ENCODE data around the gene SLC9A2.

Gene SLC9A2

DNA sequence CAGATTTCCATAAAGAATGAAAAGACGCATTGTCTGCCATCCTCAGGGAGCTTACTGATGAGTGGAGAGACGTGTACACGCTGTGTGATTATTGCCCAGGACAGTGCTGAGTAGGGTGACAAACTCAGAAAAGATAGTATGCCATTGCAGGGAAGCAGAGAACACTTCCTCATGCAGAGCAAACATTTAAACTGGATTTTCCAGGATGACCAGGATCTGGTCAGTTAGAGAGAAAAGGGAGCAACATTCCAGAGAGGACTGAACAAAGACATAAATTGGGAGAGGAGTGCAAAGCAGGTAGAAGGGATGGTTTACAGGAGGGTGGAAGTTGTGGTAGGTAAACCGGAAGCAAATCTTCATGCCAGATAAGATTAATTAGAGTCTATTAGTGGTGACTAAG, 2.3 kb downstream of the SLC9A2 start:
- no peak for DNase-seq

DNA sequence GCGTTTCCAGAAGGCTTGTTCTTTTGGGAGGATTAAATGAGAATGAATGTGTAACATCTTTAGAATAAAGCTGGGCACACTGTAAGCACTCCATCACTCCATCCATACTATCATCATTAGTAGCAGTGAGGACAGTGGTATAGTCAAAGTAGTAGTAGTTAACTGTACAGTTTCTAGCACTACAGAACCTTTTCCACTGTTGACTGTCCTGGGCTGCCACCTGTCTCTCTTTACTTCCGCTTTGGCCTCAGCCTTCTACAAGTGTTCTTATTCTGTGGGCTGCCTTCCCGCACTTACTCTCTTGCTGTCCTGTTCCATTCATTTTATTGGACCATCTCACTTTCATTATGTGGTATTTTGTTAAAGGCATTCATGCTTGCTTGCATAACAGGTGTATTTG, 3.3 kb downstream of the SLC9A2 start:
- no peak for DNase-seq

DNA sequence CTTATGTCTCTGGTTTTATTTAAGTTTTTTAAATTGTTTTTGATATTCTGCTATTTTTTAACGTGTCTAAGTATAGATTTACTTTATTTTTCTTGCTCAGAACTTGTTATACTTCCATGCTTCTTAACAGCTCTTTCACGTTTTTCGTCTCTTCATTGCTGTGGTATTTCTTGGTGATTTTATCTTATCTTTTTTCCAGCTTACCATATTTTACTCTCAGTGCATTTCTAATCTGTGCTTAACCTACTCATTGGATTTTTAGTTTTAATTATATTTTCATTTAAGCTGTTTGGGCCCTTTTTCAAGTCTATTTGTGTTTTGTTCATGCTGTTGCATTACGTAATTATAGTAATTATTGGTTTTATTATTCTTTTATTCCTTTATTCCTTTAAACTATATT, 11.1 kb downstream of the SLC9A2 start:
- DNase-seq, result no peak

DNA sequence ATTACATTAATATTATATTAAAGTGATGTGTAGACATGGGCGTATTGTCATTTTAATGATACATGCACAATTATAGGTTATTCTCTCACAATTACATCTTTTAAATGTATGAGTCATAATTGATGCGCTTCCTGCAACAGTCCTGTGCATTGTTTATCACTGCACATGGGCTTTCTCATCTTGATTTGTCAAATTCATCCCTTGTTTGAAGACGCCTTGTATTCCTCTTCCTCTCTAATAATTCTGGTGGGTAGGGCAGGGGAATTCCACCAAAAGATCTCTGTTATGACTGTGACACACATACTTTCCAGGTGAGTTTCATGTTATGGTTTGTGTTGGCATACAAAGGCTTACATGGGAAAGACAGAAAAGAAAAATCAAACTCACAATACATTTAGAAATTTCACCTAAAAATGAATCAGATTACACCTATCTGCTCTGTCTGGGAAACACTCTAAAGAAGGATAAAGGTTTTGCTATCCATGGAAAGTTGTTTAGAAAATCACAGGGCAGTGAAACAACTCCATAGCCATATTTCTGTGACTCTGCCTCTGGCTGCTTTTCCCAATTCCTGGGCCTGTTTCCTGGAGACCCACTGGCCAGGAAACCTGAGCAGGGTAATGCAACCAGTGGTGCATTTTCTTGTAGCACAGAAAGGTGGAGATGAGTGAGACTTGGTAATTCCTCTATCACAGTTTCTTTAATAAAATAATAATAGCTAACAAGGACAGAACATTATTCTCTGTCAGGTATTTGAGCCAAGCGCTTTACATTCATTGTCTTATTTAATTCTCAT, 13.2 kb downstream of the SLC9A2 start:
- no peak for DNase-seq

DNA sequence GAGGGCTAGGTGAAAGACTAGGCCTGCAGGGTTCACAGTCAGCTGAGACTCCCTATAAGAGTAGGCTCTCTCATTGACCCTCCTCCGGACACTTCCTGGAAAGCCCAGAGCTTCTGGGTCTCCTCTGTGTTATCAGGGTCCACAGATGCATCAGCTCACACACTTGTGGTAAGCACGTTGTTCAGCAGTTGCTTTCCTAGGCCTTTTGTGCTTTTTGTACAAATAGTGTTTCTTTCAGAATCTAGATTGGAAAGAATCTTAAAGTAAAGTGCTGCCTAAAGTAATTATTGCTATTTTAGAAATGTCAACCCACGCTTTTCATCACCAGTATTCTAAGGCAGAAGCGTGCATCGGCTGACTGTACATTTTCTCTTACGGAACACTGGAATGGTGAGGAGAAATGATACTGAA, 15.5 kb downstream of the SLC9A2 start:
- no peak for DNase-seq

DNA sequence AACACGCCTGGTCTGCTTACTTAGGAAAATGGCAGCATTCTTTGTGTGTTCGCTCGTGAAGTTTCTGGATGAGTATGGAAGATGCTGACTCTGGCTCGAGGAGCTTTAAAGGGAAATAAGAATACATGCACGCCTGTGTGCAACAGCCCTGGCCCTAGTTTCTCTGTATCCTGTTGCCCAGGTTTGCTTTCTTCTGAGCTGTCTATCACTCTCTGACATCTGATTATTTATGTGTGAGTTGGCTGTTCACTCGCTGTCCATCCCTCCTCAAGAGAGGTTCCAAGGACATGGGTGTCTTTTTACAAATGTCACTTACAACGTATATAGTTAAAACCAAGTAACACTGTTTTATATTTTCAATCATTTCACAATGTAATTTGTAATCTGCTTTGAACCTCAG, 16.0 kb downstream of the SLC9A2 start:
- DNase-seq, result no peak

DNA sequence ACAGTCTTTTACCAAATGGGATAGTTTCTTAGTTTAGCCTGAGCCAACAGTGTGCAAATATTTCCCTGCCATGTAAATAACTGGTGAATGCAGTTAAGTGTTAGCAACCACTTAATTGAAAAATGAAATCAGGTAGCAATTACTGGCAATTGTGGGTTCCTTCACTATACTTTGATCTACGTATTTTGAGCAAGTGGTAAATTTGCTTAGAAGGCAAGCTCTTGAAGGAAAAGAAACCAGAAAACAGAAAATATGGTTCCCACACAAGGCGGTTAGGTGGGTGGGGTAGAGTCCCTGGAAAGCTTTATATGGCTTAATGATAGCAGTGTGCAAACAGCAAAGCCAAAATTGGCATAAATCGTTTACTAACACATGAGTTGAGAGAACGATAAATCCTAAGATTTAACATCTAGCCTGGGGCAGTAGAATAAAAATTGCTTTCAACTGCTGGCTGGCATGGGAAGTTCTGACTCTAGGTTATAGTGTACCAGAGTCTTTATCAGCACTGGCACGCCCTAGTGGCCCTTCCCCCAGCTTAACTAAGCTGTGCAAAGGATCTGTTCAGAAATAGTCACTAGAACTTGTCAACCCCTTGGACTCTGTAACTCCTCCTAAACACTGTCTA, 17.0 kb downstream of the SLC9A2 start:
- DNase-seq, result no peak

DNA sequence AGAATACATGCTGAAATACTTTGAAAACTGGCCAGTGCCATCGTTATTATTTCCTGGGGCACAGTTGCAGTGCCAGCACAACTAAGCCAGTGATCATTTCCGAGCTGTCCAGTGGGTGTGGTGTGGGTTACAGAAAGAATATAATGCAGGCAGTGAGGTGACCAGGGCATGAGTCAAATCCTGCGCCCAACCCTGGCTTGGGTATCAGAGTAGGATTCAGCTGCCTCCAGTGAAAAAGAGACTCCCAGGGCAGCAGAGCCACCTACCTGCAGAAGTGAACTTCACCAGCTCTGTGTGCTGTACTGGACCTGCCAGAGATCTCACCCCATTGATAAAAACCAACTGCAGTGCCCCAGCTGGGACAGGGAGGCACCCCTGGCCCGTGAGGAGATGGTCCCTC, 18.0 kb downstream of the SLC9A2 start:
- DNase-seq, result no peak

DNA sequence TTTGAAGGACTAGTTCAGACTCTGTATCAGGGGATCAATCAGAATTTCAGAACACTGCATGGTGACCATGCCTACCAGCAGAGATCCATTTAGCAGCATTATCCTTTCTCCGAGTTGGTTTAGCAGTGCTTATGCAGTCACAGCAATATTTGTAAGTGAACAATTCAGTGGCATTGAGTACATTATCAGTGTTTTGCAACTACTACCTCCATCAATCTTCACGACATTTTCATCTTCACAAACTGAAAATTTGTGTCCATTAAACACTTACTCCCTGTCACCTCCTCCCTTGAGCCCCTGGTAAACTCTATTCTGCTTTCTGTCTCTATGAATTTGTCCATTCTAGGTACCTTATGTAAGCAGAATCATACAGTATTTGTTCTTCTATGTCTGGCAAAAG, 20.1 kb downstream of the SLC9A2 start:
- no peak for DNase-seq

DNA sequence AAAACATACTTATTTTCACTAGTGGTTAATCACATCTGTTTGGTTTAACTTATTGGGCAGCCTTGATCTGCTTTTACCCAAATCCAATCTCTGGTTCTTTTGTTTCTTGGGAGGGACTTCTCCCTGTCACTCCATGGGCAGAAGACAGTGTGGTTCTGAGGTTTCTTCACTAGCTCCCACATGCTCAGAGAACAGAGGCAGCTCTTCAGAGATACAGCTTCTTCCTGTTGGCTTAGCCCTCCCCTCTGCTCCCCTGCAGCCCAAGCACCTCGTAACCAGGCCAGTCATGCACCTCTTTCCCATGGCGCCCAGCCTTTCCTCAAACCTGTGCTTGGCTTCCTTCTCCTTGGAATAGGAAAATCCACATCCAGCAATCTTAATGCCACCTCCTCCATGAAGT, 32.8 kb downstream of the SLC9A2 start:
- DNase-seq, result no peak

DNA sequence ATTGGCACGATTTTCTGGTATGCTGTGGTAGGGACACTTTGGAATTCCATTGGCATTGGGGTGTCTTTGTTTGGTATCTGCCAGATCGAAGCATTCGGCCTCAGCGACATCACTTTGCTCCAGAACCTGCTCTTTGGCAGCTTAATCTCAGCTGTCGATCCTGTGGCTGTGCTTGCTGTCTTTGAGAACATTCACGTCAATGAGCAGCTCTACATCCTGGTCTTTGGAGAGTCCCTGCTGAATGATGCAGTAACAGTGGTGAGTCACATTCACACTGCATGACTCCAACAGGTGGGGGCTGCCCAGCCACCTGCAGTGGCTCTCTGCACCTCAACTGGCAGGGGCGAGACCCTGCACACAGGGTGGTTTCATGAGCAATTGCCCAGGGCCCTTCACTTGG, 38.4 kb downstream of the SLC9A2 start:
- no peak for DNase-seq

DNA sequence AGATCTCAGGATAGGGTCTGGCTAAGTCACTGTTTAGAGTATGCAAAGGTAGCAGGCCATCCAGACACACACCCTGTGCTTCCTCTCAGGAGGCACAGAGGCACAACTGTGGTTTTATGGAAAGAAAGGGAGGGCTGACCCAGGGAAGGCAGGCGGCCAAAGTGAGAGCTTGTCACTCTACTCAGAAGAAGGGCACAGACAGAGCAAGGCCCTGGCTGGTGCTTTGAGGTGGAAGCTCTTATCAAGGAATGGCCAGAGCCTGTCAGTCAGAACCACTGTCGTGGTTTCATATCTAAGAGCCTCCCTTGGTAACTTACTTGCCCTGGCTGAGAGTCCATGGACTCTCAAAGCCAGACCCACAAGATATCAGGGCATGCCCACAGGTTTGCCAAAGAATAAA, 40.7 kb downstream of the SLC9A2 start:
- DNase-seq, result no peak

DNA sequence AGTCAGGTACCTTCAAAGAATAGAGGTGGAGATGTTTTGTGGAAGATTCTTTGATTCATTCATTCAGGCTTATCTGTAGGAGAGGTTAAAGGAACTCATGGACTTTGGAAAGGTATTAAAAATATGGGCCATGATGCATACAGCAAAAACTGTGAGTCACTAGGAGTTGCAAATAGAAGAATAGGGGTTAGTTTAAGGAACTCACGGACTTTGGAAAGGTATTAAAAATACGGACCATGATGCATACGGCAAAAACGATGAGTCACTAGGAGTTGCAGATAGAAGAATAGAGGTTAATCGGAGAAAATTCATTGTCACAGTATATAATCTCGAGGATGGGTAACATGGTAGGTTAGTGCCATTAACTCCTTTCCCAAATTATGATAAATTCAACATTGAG, 41.2 kb downstream of the SLC9A2 start:
- DNase-seq, result no peak

DNA sequence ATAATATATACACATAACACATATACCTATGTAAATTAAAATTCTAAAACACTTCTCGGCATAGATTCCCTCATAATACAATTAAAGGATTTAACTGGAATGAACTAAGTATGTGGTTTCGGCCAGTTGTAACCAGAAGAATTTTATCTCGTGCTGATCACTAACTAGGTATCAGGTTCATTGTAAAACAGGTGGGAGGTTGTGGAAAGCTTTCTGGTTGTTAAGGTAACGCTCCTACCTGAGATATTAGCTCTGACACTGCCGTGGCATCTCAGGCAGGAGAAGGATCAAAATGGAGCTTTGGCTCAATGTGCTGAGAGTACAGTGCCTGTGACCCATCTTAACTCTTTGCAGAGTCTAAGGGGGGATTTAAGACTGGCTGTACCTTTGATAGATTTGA, 42.5 kb downstream of the SLC9A2 start:
- no peak for DNase-seq

DNA sequence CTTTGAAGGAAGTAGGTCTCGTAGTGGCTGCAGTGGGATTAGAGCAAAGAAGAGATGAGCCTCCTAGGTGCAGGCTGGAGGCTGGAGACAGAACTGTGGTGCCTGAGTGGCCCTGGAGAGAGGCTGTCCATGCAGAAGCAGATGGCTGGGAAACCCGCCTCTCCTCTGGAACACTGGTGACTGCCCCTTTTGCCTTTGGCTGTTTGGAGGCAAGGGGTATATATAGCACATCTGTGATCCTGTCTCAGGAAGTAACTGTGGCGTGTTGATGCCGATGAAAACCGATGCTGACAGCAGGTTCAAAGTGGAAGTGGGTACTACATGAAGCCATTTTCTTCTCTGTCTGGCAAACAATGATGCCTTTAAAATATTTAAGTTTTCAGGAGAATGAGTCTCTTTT, 43.5 kb downstream of the SLC9A2 start:
- no peak for DNase-seq

DNA sequence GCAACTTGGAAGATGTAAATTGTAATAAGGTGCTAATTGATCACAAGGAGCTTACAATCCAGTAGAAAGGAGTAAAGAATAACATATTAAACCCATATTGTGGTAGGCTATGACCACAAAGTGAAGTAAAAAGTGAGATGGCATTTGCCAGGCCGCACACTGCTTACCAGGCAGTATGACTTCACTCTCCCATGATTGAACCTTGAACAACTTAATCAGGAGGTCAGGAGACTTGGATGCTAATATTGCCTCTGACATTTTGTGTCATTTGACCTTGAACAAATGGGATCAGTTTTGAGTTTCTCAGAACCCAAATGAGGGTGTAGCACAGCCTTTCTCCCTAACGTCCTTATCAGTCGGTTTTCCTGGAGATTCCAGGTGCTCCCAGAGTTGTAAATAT, 44.0 kb downstream of the SLC9A2 start:
- no peak for DNase-seq

DNA sequence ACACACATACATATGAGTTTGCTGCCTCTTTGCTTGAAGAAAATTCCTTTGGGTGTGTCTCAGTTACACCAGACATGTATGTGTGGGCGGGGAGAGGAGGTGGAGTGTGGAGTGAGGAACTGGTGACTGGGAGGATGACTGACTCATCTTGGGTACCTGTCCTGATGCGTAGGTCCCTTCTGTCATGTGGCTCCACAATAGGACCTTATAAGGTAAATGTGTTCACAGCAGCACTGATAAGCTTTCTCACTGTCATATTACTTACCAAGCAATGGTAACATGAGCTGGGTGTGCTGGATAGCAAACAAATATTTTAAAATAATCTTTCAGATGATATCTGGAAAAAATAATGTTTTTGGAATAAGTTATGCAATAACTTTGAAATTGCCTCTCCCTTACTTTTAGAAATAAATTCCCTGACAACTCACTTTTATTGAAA, 45.1 kb downstream of the SLC9A2 start:
- DNase-seq, result no peak

DNA sequence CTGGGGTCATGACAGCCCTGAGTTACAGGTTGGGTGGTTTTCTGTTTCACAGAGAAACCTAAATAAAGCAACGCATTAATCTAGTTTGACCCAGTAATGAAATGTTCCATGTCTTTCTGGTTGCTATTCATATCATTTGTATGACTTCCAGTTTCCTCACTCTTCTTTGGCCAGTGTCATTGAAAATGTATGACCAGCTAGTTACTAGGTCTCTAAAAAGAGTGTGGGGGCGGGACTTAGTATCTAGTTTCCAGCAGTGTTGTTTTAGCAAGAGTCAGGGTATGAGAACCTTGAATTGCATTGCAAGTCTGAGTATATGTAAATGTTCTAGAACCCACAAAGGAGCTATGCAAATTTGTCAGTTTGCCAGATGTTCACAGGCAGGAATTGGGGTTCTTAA, 47.7 kb downstream of the SLC9A2 start:
- DNase-seq, result no peak

DNA sequence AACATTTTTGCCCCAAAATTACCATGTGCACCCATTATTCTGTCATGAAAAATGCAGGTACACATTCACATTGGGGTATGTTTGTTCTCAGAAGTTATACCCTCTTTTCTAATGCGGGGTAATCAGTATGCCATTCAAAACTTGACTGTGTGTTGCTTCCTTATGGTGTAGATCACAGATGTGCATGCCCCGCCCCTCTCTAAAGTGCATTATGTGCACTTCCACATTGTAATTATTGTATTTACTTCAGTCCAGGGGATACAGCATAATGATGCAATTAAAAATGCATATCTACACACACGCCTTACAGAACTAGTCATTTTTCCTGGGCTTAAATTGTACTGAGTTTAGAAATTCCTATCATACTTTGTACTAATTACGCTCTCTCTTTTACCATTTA, 48.8 kb downstream of the SLC9A2 start:
- DNase-seq, result no peak

DNA sequence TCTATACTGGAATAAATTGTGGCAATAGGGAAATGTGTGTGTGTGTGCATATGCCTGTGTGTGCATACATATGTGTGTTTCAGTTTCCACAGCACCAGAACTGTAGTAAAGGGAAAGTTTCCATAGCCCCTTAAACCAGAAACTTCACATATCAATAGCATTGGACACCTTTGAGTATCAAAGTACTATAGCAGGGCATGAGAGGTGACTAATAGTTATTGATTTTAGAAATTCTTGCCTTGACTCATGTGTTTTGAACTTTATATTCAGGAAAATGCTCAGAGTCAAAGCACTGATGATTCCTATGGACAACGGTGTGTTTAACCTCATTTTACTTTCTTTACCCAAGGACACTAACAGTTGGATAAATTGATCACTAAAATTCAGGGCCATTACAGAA, 50.0 kb downstream of the SLC9A2 start:
- no peak for DNase-seq

DNA sequence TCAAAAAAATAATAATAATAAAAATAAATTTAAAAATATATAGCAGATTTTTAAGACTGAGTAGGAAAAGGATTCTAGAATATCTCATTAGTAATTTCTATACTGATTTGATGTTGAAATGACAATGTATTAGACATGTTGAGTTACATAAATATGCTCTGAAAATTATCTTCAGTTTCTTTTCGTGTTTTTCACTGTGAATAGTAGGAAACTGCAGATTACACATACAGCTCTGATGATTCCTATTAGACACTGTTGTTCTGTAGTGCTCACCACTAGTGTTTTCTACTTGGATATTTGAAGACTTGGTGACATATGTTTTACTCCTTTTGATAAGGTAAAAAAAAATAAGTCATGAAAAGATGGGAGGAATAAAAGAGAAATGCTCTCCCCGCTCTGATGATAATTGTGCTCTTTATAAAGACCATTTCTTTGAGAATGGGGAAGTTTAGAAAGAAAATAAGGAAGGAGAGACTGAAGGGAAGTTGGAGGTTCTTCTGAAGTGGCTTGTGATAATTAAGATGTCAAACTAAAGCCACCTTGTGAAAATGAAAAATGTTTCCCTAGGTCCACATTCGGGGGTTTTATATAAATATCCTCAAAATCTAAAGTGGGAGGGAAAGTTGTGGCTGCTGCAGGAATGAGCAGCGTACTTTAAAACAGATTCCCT, 52.9 kb downstream of the SLC9A2 start:
- DNase-seq, result no peak

DNA sequence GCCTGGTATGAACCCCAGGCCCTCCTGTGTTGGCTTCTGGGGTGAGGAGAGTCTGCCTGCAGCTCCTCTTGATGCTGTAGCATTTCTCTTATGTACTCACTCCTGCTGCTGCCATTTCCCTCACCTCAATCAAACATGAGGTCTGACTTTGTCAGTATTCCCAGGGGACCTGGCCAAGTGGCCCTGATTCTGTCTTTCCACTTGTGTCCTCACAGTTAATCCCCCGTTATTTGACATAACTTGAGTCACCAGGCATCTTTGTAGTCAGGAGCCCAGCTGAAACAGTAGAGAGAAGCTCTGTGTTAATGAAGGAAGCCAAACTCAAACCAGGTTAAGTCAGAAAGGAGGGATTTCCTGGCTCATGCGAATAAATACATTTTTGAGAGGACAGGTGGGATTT, 55.0 kb downstream of the SLC9A2 start:
- DNase-seq, result no peak

DNA sequence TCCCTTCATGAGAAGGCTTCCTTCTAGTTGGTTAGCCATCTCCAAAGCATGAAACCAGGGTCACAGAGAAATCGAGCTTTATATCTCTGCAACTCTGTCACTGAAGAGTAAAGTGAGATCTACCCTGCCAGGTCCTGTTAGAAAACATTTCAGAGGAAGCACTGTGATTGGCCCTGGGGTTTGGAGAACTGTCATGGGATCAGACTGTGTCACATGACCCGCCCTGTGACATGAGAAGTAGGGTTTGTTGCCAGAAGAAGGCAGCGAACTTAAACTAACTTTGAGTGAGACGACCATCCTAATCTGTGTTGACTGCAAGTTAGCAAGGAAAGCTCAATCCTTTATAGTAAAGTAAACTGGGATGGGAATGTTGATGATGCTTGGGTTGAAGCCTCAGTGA, 55.5 kb downstream of the SLC9A2 start:
- DNase-seq, result no peak

Measured in right forelimb (tissue), 1 donor.